HCT116 (cell line): ENCODE data around the gene OSBP2. TPM values are rescaled to one million over a fixed set of nuclear protein-coding genes. Genes with fewer than 3 reads are reported as not detected.

ENCODE experiments used
- ATAC-seq: fragments of 200-7000 bp; cut with Tn5 transposase; 2 replicates; pipeline ENCODE4 v1.9.1; 2020; ENCODE audit warnings: mild to moderate bottlenecking, moderate library complexity
- BruUV-seq: library from RNA; stranded (reverse); fragments of 400-500 nt; replicated peaks from 2 replicates; lab custom pipeline; 2021; lab: Mats Ljungman, UMichigan
- CTCF ChIA-PET: fragments of 300-600 bp; sonication (Branson Sonifier 250); formaldehyde crosslinking; loops from one replicate; lab custom pipeline; 2021; ENCODE audit warnings: antibody characterized with exemption; lab: Charles Lee
- POLR2A ChIA-PET: fragments of 300-600, 350-600 bp; sonication (Branson Sonifier 250); formaldehyde crosslinking; loops from one replicate; lab custom pipeline; 2021; ENCODE audit warnings: antibody characterized with exemption; lab: Charles Lee
- RAD21 ChIA-PET, 2 experiments: fragments of 300-600 bp; sonication (Branson Sonifier 250); formaldehyde crosslinking; loops; one replicate each; lab custom pipeline; 2023; ENCODE audit warnings: low total read pairs in 2 of 2; ENCODE audit not compliant: uncharacterized antibody in 2 of 2, unreplicated experiment in 2 of 2, low non-redundant PET in 1 of 2; lab: Charles Lee
- DNase-seq: peaks from one replicate; pipeline ENCODE4 v3.0.0-alpha.2; 2010; ENCODE audit warnings: low read depth, low spot score
- H2AFZ ChIP-seq: fragments of 200-600 bp; shearing (Covaris generic), sonication (generic); 2 replicates; pipeline ENCODE4 v1.6.1; 2017; ENCODE audit warnings: low read depth, mixed run types, mixed read lengths, antibody characterized with exemption, low read length; ENCODE audit not compliant: poor library complexity, severe bottlenecking
- H3K27ac ChIP-seq: 2 replicates; pipeline ENCODE4 v1.5.1; 2012; ENCODE audit warnings: low read depth, low read length
- H3K27me3 ChIP-seq: fragments of 200-600 bp; sonication (generic); 2 replicates; pipeline ENCODE4 v1.6.1; 2016; ENCODE audit warnings: mixed run types, low read length, mixed read lengths; ENCODE audit not compliant: insufficient read depth
- H3K36me3 ChIP-seq, 2 experiments: fragments of 200-500 bp in 1 of 2; fragments of 200-600 bp in 1 of 2; sonication (Bioruptor generic) in 1 of 2; sonication (generic) in 1 of 2; 2 replicates each; pipeline versions ENCODE4 v1.5.1 to v1.6.1; 2014 to 2016; ENCODE audit warnings: low read length in 2 of 2, inconsistent platforms in 1 of 2, mixed read lengths in 1 of 2, mixed run types in 1 of 2; ENCODE audit not compliant: insufficient read depth in 2 of 2, control insufficient read depth in 1 of 2
- H3K4me1 ChIP-seq, 2 experiments: fragments of 200-600 bp in 1 of 2; sonication (generic) in 1 of 2; 2 replicates each; pipeline versions ENCODE4 v1.5.1 to v1.6.1; 2012 to 2017; ENCODE audit warnings: low read length in 2 of 2, inconsistent platforms in 1 of 2, mild to moderate bottlenecking in 1 of 2, mixed read lengths in 1 of 2, mixed run types in 1 of 2, moderate library complexity in 1 of 2; ENCODE audit not compliant: insufficient read depth in 2 of 2, control insufficient read depth in 1 of 2
- H3K4me2 ChIP-seq: fragments of 200-600 bp; sonication (generic); 2 replicates; pipeline ENCODE4 v1.6.1; 2017; ENCODE audit warnings: mixed run types, low read length, mixed read lengths
- H3K4me3 ChIP-seq, 2 experiments: fragments of 200-600 bp in 1 of 2; sonication (generic) in 1 of 2; replicated peaks in 1 of 2; 2 replicates each; pipeline ENCODE4 v1.5.1; 2011 to 2016; ENCODE audit warnings: low read length in 2 of 2, control low read depth in 1 of 2, low read depth in 1 of 2, mild to moderate bottlenecking in 1 of 2, mixed read lengths in 1 of 2, mixed run types in 1 of 2
- H3K79me2 ChIP-seq: fragments of 200-600 bp; sonication (generic); 2 replicates; pipeline ENCODE4 v1.6.1; 2017; ENCODE audit warnings: mild to moderate bottlenecking, mixed run types, low read length, moderate library complexity, mixed read lengths; ENCODE audit not compliant: insufficient read depth
- H3K9ac ChIP-seq: fragments of 200-600 bp; sonication (generic); 2 replicates; pipeline ENCODE4 v1.6.1; 2016; ENCODE audit warnings: low read length, mixed read lengths
- H3K9me2 ChIP-seq: fragments of 200-600 bp; sonication (generic), shearing (Covaris generic); 2 replicates; pipeline ENCODE4 v1.6.1; 2017; ENCODE audit warnings: mixed run types, mild to moderate bottlenecking, moderate library complexity; ENCODE audit not compliant: insufficient read depth
- H3K9me3 ChIP-seq, 2 experiments: fragments of 200-500 bp in 1 of 2; fragments of 200-600 bp in 1 of 2; sonication (Bioruptor generic) in 1 of 2; sonication (generic) in 1 of 2; 2 replicates each; pipeline ENCODE4 v1.6.1; 2014 to 2017; ENCODE audit warnings: low read length in 2 of 2, mixed read lengths in 2 of 2, inconsistent platforms in 1 of 2, low read depth in 1 of 2, mild to moderate bottlenecking in 1 of 2, mixed run types in 1 of 2, moderate library complexity in 1 of 2; ENCODE audit not compliant: control insufficient read depth in 1 of 2, insufficient read depth in 1 of 2
- H4K20me1 ChIP-seq: fragments of 200-600 bp; sonication (generic), shearing (Covaris generic); 2 replicates; pipeline ENCODE4 v1.6.1; 2017; ENCODE audit warnings: mixed run types, mild to moderate bottlenecking, moderate library complexity; ENCODE audit not compliant: insufficient read depth
- CBX3 ChIP-seq: IDR thresholded peaks from 2 replicates; pipeline ENCODE4 v1.6.1; 2012; ENCODE audit warnings: low read depth
- CEBPB ChIP-seq: IDR thresholded peaks from 2 replicates; pipeline ENCODE4 v1.6.1; 2012; ENCODE audit warnings: low read depth
- ELF1 ChIP-seq: IDR thresholded peaks from 2 replicates; pipeline ENCODE4 v1.6.1; 2012; ENCODE audit warnings: low read depth, borderline replicate concordance
- EZH2 ChIP-seq: fragments of 200-600 bp; sonication (generic); IDR thresholded peaks from 2 replicates; pipeline ENCODE4 v1.6.1; 2017; ENCODE audit warnings: antibody characterized with exemption, mixed run types
- FOSL1 ChIP-seq: IDR thresholded peaks from 2 replicates; pipeline ENCODE4 v1.6.1; 2012; ENCODE audit warnings: low read depth
- POLR2A ChIP-seq: IDR thresholded peaks from 2 replicates; pipeline ENCODE4 v1.7.0; 2011; ENCODE audit warnings: borderline replicate concordance; ENCODE audit not compliant: insufficient read depth, insufficient read length; ENCODE audit errors: extremely low read depth
- SIN3A ChIP-seq: IDR thresholded peaks from 2 replicates; pipeline ENCODE4 v1.6.1; 2012; ENCODE audit warnings: low read depth
- SRF ChIP-seq: IDR thresholded peaks from 2 replicates; pipeline ENCODE4 v1.6.1; 2012; ENCODE audit warnings: low read depth
- TCF7L2 ChIP-seq: IDR thresholded peaks from 2 replicates; pipeline ENCODE4 v1.7.0; 2011; ENCODE audit warnings: borderline replicate concordance, inconsistent platforms; ENCODE audit not compliant: insufficient read depth, insufficient read length; ENCODE audit errors: extremely low read depth
- ZBTB33 ChIP-seq: IDR thresholded peaks from 2 replicates; pipeline ENCODE4 v1.6.1; 2011; ENCODE audit warnings: mild to moderate bottlenecking, low read length, moderate library complexity; ENCODE audit not compliant: insufficient replicate concordance; ENCODE audit errors: extremely low read depth
- ZFX ChIP-seq: fragments of 450-650 bp; IDR thresholded peaks from 2 replicates; pipeline ENCODE4 v1.6.1; 2017
- intact Hi-C: fragments of 100-400 bp; cut with micrococcal nuclease; formaldehyde crosslinking; loops from 2 replicates; pipeline ENCODE4 v1.10.0; 2022
- total RNA-seq: library from RNA; stranded (reverse); gene quantifications from one replicate; pipeline ENCODE4 v1.2.1, GENCODE V29; 2021; ENCODE audit not compliant: unreplicated experiment
- TF ChIP-seq, protein P1 (sequence below), 3 experiments: fragments of 200-600 bp in 1 of 3; sonication (generic) in 1 of 3; IDR thresholded peaks in 2 of 3; conservative IDR thresholded peaks in 1 of 3; 2 replicates each; pipeline ENCODE4 v1.5.1; 2012 to 2017; ENCODE audit warnings: low read depth in 2 of 3, low read length in 2 of 3, antibody characterized with exemption in 1 of 3, borderline replicate concordance in 1 of 3, control low read depth in 1 of 3, mild to moderate bottlenecking in 1 of 3, mixed read lengths in 1 of 3, mixed run types in 1 of 3, moderate library complexity in 1 of 3; ENCODE audit not compliant: insufficient read depth in 1 of 3

The OSBP2 gene
- total RNA-seq, 1 experiment from 2014 or later: 12.9 TPM

DNA sequence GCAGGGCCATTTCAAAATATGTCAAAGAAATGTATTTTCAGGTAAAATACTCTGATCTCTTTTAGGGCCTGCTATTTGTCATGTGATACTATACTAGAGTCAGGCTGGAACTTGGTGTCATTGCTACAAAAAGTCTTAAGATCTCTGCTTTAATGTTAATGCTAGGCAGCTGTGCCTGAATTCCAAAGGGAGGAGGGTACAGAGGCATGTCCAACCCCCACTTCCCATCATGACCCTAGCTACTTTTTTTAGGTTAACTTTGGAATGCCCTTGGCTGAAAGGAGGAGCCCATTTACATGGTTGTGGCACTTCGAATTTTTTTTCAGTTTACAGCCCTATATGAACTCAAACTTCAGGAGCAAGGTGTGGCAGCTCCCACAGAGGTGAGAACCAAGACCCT is 58.1 kb downstream of the OSBP2 start:
- no peaks in the 10 kb centered on the region for H3K79me2 ChIP-seq
- POLR2A ChIA-PET: no interaction called here
- H3K9me3 ChIP-seq: no peaks in the 10 kb centered on the region
- H3K36me3 ChIP-seq: no peaks in the 10 kb centered on the region
- CTCF ChIA-PET: interaction anchor here (1.1 kb wide), 1 partner anchor 118 kb away, joined by 8 read pairs; no protein-coding TSS in a partner anchor
- no peak overlapping the region for H3K4me2 ChIP-seq
- peaks cover 0 to 6% of the 10 kb centered on the region in 2 experiments; a peak in 1 of 4 replicates for H3K4me1 ChIP-seq
- H4K20me1 ChIP-seq: no peaks in the 10 kb centered on the region
- no peak overlapping the region for H2AFZ ChIP-seq
- no peak for DNase-seq
- no peak overlapping the region for H3K9ac ChIP-seq
- TF ChIP-seq CEBPB (no peak), ZBTB33 (no peak), ELF1 (no peak), EZH2 (no peak), ZFX (no peak), POLR2A (no peak), SRF (no peak), FOSL1 (no peak), CBX3 (no peak), SIN3A (no peak), TCF7L2 (no peak)
- TF ChIP-seq, protein P1, sequence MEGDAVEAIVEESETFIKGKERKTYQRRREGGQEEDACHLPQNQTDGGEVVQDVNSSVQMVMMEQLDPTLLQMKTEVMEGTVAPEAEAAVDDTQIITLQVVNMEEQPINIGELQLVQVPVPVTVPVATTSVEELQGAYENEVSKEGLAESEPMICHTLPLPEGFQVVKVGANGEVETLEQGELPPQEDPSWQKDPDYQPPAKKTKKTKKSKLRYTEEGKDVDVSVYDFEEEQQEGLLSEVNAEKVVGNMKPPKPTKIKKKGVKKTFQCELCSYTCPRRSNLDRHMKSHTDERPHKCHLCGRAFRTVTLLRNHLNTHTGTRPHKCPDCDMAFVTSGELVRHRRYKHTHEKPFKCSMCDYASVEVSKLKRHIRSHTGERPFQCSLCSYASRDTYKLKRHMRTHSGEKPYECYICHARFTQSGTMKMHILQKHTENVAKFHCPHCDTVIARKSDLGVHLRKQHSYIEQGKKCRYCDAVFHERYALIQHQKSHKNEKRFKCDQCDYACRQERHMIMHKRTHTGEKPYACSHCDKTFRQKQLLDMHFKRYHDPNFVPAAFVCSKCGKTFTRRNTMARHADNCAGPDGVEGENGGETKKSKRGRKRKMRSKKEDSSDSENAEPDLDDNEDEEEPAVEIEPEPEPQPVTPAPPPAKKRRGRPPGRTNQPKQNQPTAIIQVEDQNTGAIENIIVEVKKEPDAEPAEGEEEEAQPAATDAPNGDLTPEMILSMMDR (IDR thresholded peaks at IDR 0.05 in 2 of 3, conservative IDR thresholded peaks at IDR 0.05 in 1 of 3; ENCODE audit: borderline replicate concordance in 1 of 3, insufficient read depth in 1 of 3, low read depth in 2 of 3, low read length in 2 of 3): no peak
- TF ChIP-seq, all 23 proteins: peak for 0
- RAD21 ChIA-PET: interaction anchor here in 1 of 2 experiments (1.7 kb wide), 1 partner anchor 118 kb away, joined by 4 read pairs; the partner anchor contains the start of gene SLC35E4
- Histone ChIP-seq H3K27ac (no peak overlapping the region), H3K27me3 (no peaks in the 10 kb centered on the region), H3K4me3 (no peak overlapping the region), H3K9me2 (no peaks in the 10 kb centered on the region)
- intact Hi-C loops: loop anchor here (10.0 kb wide), 1 partner anchor 148 kb away; the partner anchor contains the start of gene TCN2
- BruUV-seq: no TSS peak
- no peak for ATAC-seq
